GM12892 (cell line): Measurements from ENCODE around the gene CMIP.
A peak's percentile ranks its signal among the peaks of the same experiment; 100 is the strongest.

Experiments used
- DNase-seq: peaks from one replicate; pipeline ENCODE4 v3.0.0; 2011; ENCODE audit not compliant: insufficient read length
- FAIRE-seq: peaks from 2 replicates; lab custom pipeline; 2011; peaks lifted over from hg19 to GRCh38; lab: Jason Lieb, UNC
- POLR2A ChIP-seq: IDR thresholded peaks from 2 replicates; pipeline ENCODE4 v1.6.1; 2011; ENCODE audit warnings: low read depth, low read length, control low read depth
- POLR2AphosphoS5 ChIP-seq: IDR thresholded peaks from 2 replicates; pipeline ENCODE4 v1.6.1; 2011; ENCODE audit warnings: low read depth, low read length, control low read depth
- TAF1 ChIP-seq: IDR thresholded peaks from 2 replicates; pipeline ENCODE4 v1.6.1; 2011; ENCODE audit warnings: low read depth, mild to moderate bottlenecking, control low read depth, low read length, borderline replicate concordance

Gene CMIP

GRCh38 chr16:81614654-81615359, 170.2 kb downstream of the CMIP start:
- no peak for TF ChIP-seq TAF1
- no peak for TF ChIP-seq POLR2AphosphoS5
- TF ChIP-seq POLR2A = no peak
- no peak for FAIRE-seq
- DNase-seq = no peak

GRCh38 chr16:81615411-81615810, 170.8 kb downstream of the CMIP start:
- FAIRE-seq (peak; percentile 89), DNase-seq (no peak)
- no peak for TF ChIP-seq TAF1
- no peak for TF ChIP-seq POLR2A
- peak; percentile 27; the same call in 1 of the 2 replicates for TF ChIP-seq POLR2AphosphoS5

- DNase-seq (no peak), FAIRE-seq (no peak)
- TF ChIP-seq TAF1 (no peak), POLR2A (no peak), POLR2AphosphoS5 (no peak)
Measured at GRCh38 chr16:81615833-81616232, 171.2 kb downstream of the CMIP start.

- DNase-seq = peak; percentile 78
- peak; percentile 84 for FAIRE-seq
- TF ChIP-seq POLR2A (no peak), POLR2AphosphoS5 (no peak), TAF1 (no peak)
Measured at GRCh38 chr16:81616321-81617020, 171.9 kb downstream of the CMIP start.

GRCh38 chr16:81617021-81617346, 172.4 kb downstream of the CMIP start:
- FAIRE-seq = no peak
- TF ChIP-seq POLR2AphosphoS5 = no peak
- no peak for TF ChIP-seq POLR2A
- TF ChIP-seq TAF1 = no peak
- no peak for DNase-seq

GRCh38 chr16:81618187-81618586, 173.6 kb downstream of the CMIP start:
- DNase-seq = no peak
- TF ChIP-seq POLR2AphosphoS5 = no peak
- no peak for TF ChIP-seq POLR2A
- no peak for TF ChIP-seq TAF1
- FAIRE-seq = no peak

- DNase-seq (no peak), FAIRE-seq (no peak)
- TF ChIP-seq TAF1 (no peak), POLR2A (no peak)
Measured at GRCh38 chr16:81618661-81619060, 174.1 kb downstream of the CMIP start.

- FAIRE-seq = no peak
- no peak for DNase-seq
- TF ChIP-seq POLR2AphosphoS5 (no peak), POLR2A (no peak), TAF1 (no peak)
Measured at GRCh38 chr16:81620029-81620428, 175.4 kb downstream of the CMIP start.

GRCh38 chr16:81620796-81621195, 176.2 kb downstream of the CMIP start:
- FAIRE-seq (no peak), DNase-seq (no peak)
- TF ChIP-seq POLR2AphosphoS5 (no peak), POLR2A (no peak), TAF1 (no peak)

GRCh38 chr16:81621496-81621895, 176.9 kb downstream of the CMIP start:
- no peak for TF ChIP-seq POLR2AphosphoS5
- TF ChIP-seq TAF1 = no peak
- TF ChIP-seq POLR2A = no peak
- no peak for FAIRE-seq
- no peak for DNase-seq

GRCh38 chr16:81623365-81624102, 178.9 kb downstream of the CMIP start:
- TF ChIP-seq TAF1 (no peak), POLR2AphosphoS5 (no peak), POLR2A (no peak)
- FAIRE-seq (peak; percentile 77), DNase-seq (no peak)
